Smooth muscle cell (in vitro differentiated cells): ENCODE measurements around the gene SLC25A26. TPM values are rescaled to one million over a fixed set of nuclear protein-coding genes. Genes with fewer than 3 reads are reported as not detected.

Experiments
- DNase-seq: peaks from one replicate; lab custom pipeline; 2025; ENCODE audit not compliant: unreplicated experiment; lab: John Stamatoyannopoulos, UW
- H2AFZ ChIP-seq: fragments of 200-600 bp; sonication (generic); 2 replicates; pipeline ENCODE4 v1.6.0; 2016; ENCODE audit warnings: antibody characterized with exemption, low read depth, mild to moderate bottlenecking
- H3F3A ChIP-seq: fragments of 200-600 bp; sonication (generic); 2 replicates; pipeline ENCODE4 v1.6.0; 2017; ENCODE audit warnings: antibody characterized with exemption, low read depth
- H3K27ac ChIP-seq: fragments of 200-600 bp; sonication (generic); 2 replicates; pipeline ENCODE4 v1.5.1; 2016; ENCODE audit warnings: low read depth, mild to moderate bottlenecking
- H3K27me3 ChIP-seq: fragments of 200-600 bp; sonication (generic); 2 replicates; pipeline ENCODE4 v1.6.1; 2016; ENCODE audit warnings: low read depth, mild to moderate bottlenecking
- H3K36me3 ChIP-seq: fragments of 200-600 bp; sonication (generic); 2 replicates; pipeline ENCODE4 v1.5.1; 2016; ENCODE audit warnings: low read depth
- H3K4me1 ChIP-seq: fragments of 200-600 bp; sonication (generic); 2 replicates; pipeline ENCODE4 v1.5.1; 2016; ENCODE audit warnings: low read depth
- H3K4me2 ChIP-seq: fragments of 200-600 bp; sonication (generic); 2 replicates; pipeline ENCODE4 v1.6.0; 2016; ENCODE audit warnings: mild to moderate bottlenecking
- H3K4me3 ChIP-seq: fragments of 200-600 bp; sonication (generic); 2 replicates; pipeline ENCODE4 v1.5.1; 2016; ENCODE audit warnings: mild to moderate bottlenecking
- H3K79me2 ChIP-seq: fragments of 200-600 bp; sonication (generic); 2 replicates; pipeline ENCODE4 v1.6.0; 2016; ENCODE audit warnings: low read depth, mild to moderate bottlenecking
- H3K9ac ChIP-seq: fragments of 200-600 bp; sonication (generic); 2 replicates; pipeline ENCODE4 v1.6.0; 2016; ENCODE audit warnings: low read depth
- H3K9me3 ChIP-seq: fragments of 200-600 bp; sonication (generic); replicated peaks from 2 replicates; pipeline ENCODE4 v1.5.1; 2016; ENCODE audit warnings: low read depth
- H4K20me1 ChIP-seq: fragments of 200-600 bp; sonication (generic); 2 replicates; pipeline ENCODE4 v1.6.0; 2016; ENCODE audit warnings: low read depth
- WGBS: methylation state at CpG from one replicate; pipeline ENCODE4 v1.1.7; 2016; ENCODE audit warnings: low lambda C conversion rate; 5-methylcytosine and 5-hydroxymethylcytosine counted together
- polyA plus RNA-seq: library from polyadenylated mRNA; unstranded; fragments of >200 nt; fragmentation: Nextera tagmentation; extraction: Ambion mirVana; gene quantifications from 2 replicates; pipeline ENCODE4 v1.2.1, GENCODE V29; 2016
- total RNA-seq: library from RNA; depleted of rRNA; stranded (reverse); fragments of >200 nt; gene quantifications from 2 replicates; pipeline ENCODE4 v1.2.3, GENCODE V29; 2014
- TF ChIP-seq, protein P1 (sequence below): fragments of 200-600 bp; sonication (generic); IDR thresholded peaks from 2 replicates; pipeline ENCODE4 v1.5.1; 2017; ENCODE audit warnings: borderline replicate concordance, mild to moderate bottlenecking, antibody characterized with exemption; ENCODE audit not compliant: insufficient read depth, poor library complexity, severe bottlenecking

Gene SLC25A26
- total and polyA plus RNA-seq, 2 experiments from 2014 or later: 8.9 to 18.9 TPM

DNA sequence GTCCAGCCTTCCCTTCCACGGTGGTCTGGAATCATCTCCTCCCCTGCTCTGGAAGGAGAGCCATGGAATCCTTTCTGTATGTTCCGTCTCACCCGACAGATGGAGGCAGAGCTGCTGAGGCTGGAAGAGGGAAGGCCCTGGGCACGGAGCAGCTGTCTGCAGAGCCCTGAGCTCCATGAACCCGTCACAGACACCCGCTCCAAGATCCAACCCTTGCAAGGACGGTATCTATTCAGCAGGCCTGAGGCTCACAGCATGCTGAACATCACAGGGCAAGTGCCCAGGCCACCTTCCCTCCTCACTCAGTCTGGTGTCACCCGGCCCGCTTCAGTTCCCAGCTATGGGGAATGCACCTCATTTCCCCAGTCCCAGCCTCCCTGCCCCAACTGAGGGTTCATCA, 176.1 kb downstream of the SLC25A26 start:
- Histone ChIP-seq H4K20me1 (no peaks in the 10 kb centered on the region), H3K4me3 (no peak overlapping the region), H3K27me3 (no peaks in the 10 kb centered on the region), H3K36me3 (no peaks in the 10 kb centered on the region), H3K9ac (no peak overlapping the region), H3K79me2 (no peaks in the 10 kb centered on the region), H3K27ac (no peak overlapping the region), H3K4me2 (no peak overlapping the region), H3K9me3 (no peaks in the 10 kb centered on the region), H3F3A (no peaks in the 10 kb centered on the region), H2AFZ (no peak overlapping the region), H3K4me1 (peaks cover 20% of the 10 kb centered on the region)
- no peak for DNase-seq
- 96% methylated on average over 9 of the region's 9 CpGs for WGBS
- TF ChIP-seq, protein P1, sequence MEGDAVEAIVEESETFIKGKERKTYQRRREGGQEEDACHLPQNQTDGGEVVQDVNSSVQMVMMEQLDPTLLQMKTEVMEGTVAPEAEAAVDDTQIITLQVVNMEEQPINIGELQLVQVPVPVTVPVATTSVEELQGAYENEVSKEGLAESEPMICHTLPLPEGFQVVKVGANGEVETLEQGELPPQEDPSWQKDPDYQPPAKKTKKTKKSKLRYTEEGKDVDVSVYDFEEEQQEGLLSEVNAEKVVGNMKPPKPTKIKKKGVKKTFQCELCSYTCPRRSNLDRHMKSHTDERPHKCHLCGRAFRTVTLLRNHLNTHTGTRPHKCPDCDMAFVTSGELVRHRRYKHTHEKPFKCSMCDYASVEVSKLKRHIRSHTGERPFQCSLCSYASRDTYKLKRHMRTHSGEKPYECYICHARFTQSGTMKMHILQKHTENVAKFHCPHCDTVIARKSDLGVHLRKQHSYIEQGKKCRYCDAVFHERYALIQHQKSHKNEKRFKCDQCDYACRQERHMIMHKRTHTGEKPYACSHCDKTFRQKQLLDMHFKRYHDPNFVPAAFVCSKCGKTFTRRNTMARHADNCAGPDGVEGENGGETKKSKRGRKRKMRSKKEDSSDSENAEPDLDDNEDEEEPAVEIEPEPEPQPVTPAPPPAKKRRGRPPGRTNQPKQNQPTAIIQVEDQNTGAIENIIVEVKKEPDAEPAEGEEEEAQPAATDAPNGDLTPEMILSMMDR: no peak

DNA sequence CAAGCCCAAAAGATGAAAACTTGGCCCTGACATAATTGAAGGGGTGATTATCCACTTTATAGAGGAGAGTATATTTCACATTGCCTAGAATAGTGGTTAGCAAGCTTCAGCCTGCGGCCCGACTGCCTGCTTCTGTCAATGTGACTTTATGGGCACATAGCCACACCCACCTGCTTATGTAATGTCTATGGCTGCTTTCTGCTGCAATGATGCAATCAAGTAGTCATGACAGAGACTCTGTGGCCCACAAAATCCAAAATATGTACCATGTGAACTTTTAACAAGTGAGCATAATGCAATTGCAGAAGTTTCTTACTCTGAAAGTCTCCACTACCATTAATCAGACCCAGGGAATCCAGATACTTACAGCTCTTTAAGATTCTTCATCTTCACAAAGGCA, 176.9 kb downstream of the SLC25A26 start:
- H3K4me1 ChIP-seq: peaks cover 26% of the 10 kb centered on the region
- no peak overlapping the region for H3K9ac ChIP-seq
- TF ChIP-seq, protein P1: no peak
- peak overlapping the region; percentile 72 for H3K27ac ChIP-seq
- no peak overlapping the region for H3K4me3 ChIP-seq
- peak overlapping the region; percentile 12 for H3K4me2 ChIP-seq
- DNase-seq: no peak
- H3K79me2 ChIP-seq: no peaks in the 10 kb centered on the region
- H3K36me3 ChIP-seq: no peaks in the 10 kb centered on the region
- H2AFZ ChIP-seq: no peak overlapping the region
- 26% methylated on average over 2 of the region's 2 CpGs for WGBS
- H3F3A ChIP-seq: no peaks in the 10 kb centered on the region
- H4K20me1 ChIP-seq: no peaks in the 10 kb centered on the region
- no peaks in the 10 kb centered on the region for H3K27me3 ChIP-seq
- no peaks in the 10 kb centered on the region for H3K9me3 ChIP-seq

DNA sequence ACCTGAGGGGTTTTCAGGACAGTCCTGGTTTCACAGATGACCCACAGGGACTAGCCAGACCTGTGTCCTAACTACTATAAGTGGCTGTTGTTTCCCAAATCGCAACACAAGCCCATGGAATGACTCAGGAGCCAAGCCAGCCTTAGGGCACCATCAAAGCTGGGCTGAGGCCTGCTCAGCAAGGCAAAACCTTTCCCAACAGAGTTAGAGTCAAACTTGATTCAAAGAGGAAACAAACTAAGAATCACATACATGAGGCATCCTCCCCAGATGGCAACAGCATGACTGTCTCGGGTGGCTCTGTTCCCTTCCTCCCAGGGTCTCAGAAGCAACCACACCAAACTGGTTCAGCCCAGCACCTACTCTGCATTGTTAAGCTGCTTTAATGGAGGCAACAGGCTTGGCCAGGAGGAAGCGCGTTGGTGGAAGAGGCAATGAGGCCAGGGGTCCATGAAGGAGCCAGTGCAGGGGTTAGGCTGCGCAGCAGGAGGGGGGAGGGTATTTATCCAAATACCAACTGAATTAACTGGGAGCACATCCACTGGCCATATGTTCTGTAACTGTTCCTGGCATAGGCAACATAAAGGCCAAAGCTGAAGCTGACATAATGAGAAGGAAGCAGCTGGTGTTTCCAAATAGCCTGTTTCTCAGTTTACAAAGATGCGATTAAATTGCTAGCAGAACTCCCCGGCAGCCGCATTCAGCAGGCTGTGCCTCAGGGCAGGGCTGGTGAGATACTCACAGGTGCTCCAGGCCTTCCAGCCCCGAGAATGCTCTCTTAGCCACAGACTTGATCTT, 177.6 kb downstream of the SLC25A26 start:
- Histone ChIP-seq H3K4me3 (no peak overlapping the region), H3K9me3 (no peaks in the 10 kb centered on the region), H2AFZ (no peak overlapping the region), H3K27me3 (no peaks in the 10 kb centered on the region), H3F3A (no peaks in the 10 kb centered on the region), H3K27ac (peak overlapping the region; percentile 72), H3K9ac (no peak overlapping the region), H3K36me3 (no peaks in the 10 kb centered on the region), H3K4me1 (peaks cover 32% of the 10 kb centered on the region), H3K4me2 (peak overlapping the region; percentile 12), H3K79me2 (no peaks in the 10 kb centered on the region), H4K20me1 (no peaks in the 10 kb centered on the region)
- no peak for DNase-seq
- TF ChIP-seq, protein P1: no peak
- WGBS: 76% methylated on average over 9 of the region's 9 CpGs
